Smooth muscle cell of the brain vasculature (primary cell): ENCODE data around the gene HID1.
"Not testable (repeated sequence)": the region's sequence is repeated elsewhere in the genome, so short reads cannot be mapped to it uniquely, and the experiment has no call there.

Experiments used
- DNase-seq: peaks from one replicate; pipeline ENCODE4 v3.0.0-alpha.2; 2012; ENCODE audit warnings: low read depth, low spot score

HID1 gene

GRCh38 chr17:74999523-74999922, 27.0 kb upstream of the HID1 start:
- no peak for DNase-seq

GRCh38 chr17:74998783-74999182, 26.2 kb upstream of the HID1 start:
- no peak for DNase-seq

- no peak for DNase-seq
These were observed 23.3 kb upstream of the HID1 start for GRCh38 chr17:74995847-74996246.

- no peak for DNase-seq
These were observed 21.9 kb upstream of the HID1 start for GRCh38 chr17:74994440-74994839.

- DNase-seq: no peak
These were observed 19.7 kb upstream of the HID1 start for GRCh38 chr17:74992223-74992622.

- no peak for DNase-seq
These were observed 18.1 kb upstream of the HID1 start for GRCh38 chr17:74990581-74991105.

GRCh38 chr17:74987909-74988711, 15.6 kb upstream of the HID1 start:
- DNase-seq: no peak

GRCh38 chr17:74987418-74987908, 14.9 kb upstream of the HID1 start, which contains the start of gene CDR2L:
Gene CDR2L, plus strand, starts transcription at chr17:74987632. Its CDS starts 412 bp downstream, at chr17:74988044.
- DNase-seq: peak; percentile 87

GRCh38 chr17:74986206-74986576, 13.6 kb upstream of the HID1 start:
- DNase-seq: no peak

- not testable (repeated sequence) for DNase-seq
These were observed 10.2 kb upstream of the HID1 start for GRCh38 chr17:74982663-74983313.

GRCh38 chr17:74981979-74982662, 9.6 kb upstream of the HID1 start:
- DNase-seq: no peak

- DNase-seq: no peak
These were observed 8.9 kb upstream of the HID1 start for GRCh38 chr17:74981318-74981978.

- no peak for DNase-seq
These were observed 7.0 kb upstream of the HID1 start for GRCh38 chr17:74979408-74980146.

- no peak for DNase-seq
These were observed 5.7 kb upstream of the HID1 start for GRCh38 chr17:74978240-74978639.

GRCh38 chr17:74977802-74978201, 5.2 kb upstream of the HID1 start:
- DNase-seq: no peak

GRCh38 chr17:74975943-74976342, 3.4 kb upstream of the HID1 start:
- DNase-seq: no peak

GRCh38 chr17:74972973-74973328, 392 bp upstream of the HID1 start:
- DNase-seq: no peak

- no peak for DNase-seq
These were observed 785 bp downstream of the HID1 start for GRCh38 chr17:74971842-74972106.

- no peak for DNase-seq
These were observed 1.3 kb downstream of the HID1 start for GRCh38 chr17:74971069-74971841.

GRCh38 chr17:74970395-74970794, 2.2 kb downstream of the HID1 start:
- no peak for DNase-seq
